Keratinocyte (primary cell): ENCODE data around the gene GTPBP1. TPM values are rescaled to one million over a fixed set of nuclear protein-coding genes. Genes with fewer than 3 reads are reported as not detected.

ENCODE experiments used
- DNase-seq: peaks from one replicate; pipeline ENCODE4 v3.0.0-alpha.2; 2011; ENCODE audit warnings: low read depth, missing footprints, low spot score
- FAIRE-seq: peaks from 2 replicates; lab custom pipeline; 2011; peaks lifted over from hg19 to GRCh38; lab: Jason Lieb, UNC
- H2AFZ ChIP-seq: 2 replicates; pipeline ENCODE4 v1.6.0; 2012; ENCODE audit warnings: low read length, control low read depth, inconsistent platforms; ENCODE audit not compliant: control insufficient read depth
- H3K27ac ChIP-seq: 2 replicates; pipeline ENCODE4 v1.5.1; 2011; ENCODE audit warnings: low read length; ENCODE audit not compliant: control insufficient read depth, insufficient read depth
- H3K27me3 ChIP-seq: 3 replicates; pipeline ENCODE4 v1.6.0; 2011; ENCODE audit warnings: low read length; ENCODE audit not compliant: control insufficient read depth, insufficient read depth; ENCODE audit errors: extremely low read depth
- H3K36me3 ChIP-seq, 2 experiments: 2 replicates in 1 of 2; 3 replicates in 1 of 2; pipeline ENCODE4 v1.5.1; 2011; ENCODE audit warnings: low read length in 2 of 2, mild to moderate bottlenecking in 1 of 2; ENCODE audit not compliant: control insufficient read depth in 2 of 2, insufficient read depth in 2 of 2; ENCODE audit errors: extremely low read depth in 1 of 2
- H3K4me1 ChIP-seq: 3 replicates; pipeline ENCODE4 v1.5.1; 2011; ENCODE audit warnings: low read length; ENCODE audit not compliant: control insufficient read depth, insufficient read depth; ENCODE audit errors: extremely low read depth
- H3K4me2 ChIP-seq: 3 replicates; pipeline ENCODE4 v1.6.0; 2011; ENCODE audit warnings: low read depth, low read length; ENCODE audit not compliant: control insufficient read depth, insufficient read depth; ENCODE audit errors: extremely low read depth
- H3K4me3 ChIP-seq, 3 experiments: fragments of 200-600 bp in 1 of 3; sonication (generic) in 1 of 3; 2 replicates in 2 of 3; 3 replicates in 1 of 3; pipeline ENCODE4 v1.5.1; 2011 to 2016; ENCODE audit warnings: low read length in 3 of 3, mild to moderate bottlenecking in 3 of 3, control low read depth in 2 of 3, inconsistent platforms in 1 of 3, low read depth in 1 of 3, mixed read lengths in 1 of 3, mixed run types in 1 of 3, moderate library complexity in 1 of 3; ENCODE audit not compliant: control insufficient read depth in 2 of 3, insufficient read depth in 2 of 3; ENCODE audit errors: extremely low read depth in 1 of 3
- H3K79me2 ChIP-seq: 2 replicates; pipeline ENCODE4 v1.6.0; 2012; ENCODE audit warnings: low read length; ENCODE audit not compliant: control insufficient read depth, insufficient read depth
- H3K9ac ChIP-seq: 3 replicates; pipeline ENCODE4 v1.6.0; 2011; ENCODE audit warnings: low read length; ENCODE audit not compliant: control insufficient read depth, insufficient read depth; ENCODE audit errors: extremely low read depth
- H3K9me1 ChIP-seq: 3 replicates; pipeline ENCODE4 v1.6.0; 2011; ENCODE audit warnings: low read length; ENCODE audit not compliant: control insufficient read depth, insufficient read depth; ENCODE audit errors: extremely low read depth
- H3K9me3 ChIP-seq: 2 replicates; pipeline ENCODE4 v1.5.1; 2012; ENCODE audit warnings: low read depth, low read length; ENCODE audit not compliant: control insufficient read depth
- H4K20me1 ChIP-seq: 3 replicates; pipeline ENCODE4 v1.6.0; 2011; ENCODE audit warnings: low read length; ENCODE audit not compliant: control insufficient read depth, insufficient read depth; ENCODE audit errors: extremely low read depth
- EZH2 ChIP-seq: IDR thresholded peaks from one replicate; pipeline ENCODE4 v1.6.1; 2012; ENCODE audit warnings: inconsistent platforms, mild to moderate bottlenecking, low read length, moderate library complexity
- dilution Hi-C: fragments of 300-500 bp; cut with MboI; formaldehyde crosslinking; loops from one replicate; pipeline ENCODE4 v1.7.0; 2020; ENCODE audit warnings: low sequenced_read_pairs; ENCODE audit not compliant: extremely low pct_ligation_motif_present
- polyA plus RNA-seq, 5 experiments: library from polyadenylated mRNA; depleted of rRNA in 3 of 5; stranded (reverse) in 3 of 5; stranded (forward) in 1 of 5; unstranded in 1 of 5; fragments of >200 nt; gene quantifications; 1 replicate in 1 of 5; 2 replicates in 3 of 5; 3 replicates in 1 of 5; pipeline versions ENCODE4 v1.2.1 to v1.2.3, GENCODE V29; 2011 to 2012; ENCODE audit warnings: missing spikeins in 2 of 5, low read depth in 1 of 5, low replicate concordance in 1 of 5
- TF ChIP-seq, protein P1 (sequence below), 3 experiments: IDR thresholded peaks in 1 of 3; conservative IDR thresholded peaks in 1 of 3; optimal IDR thresholded peaks in 1 of 3; 2 replicates in 2 of 3; 3 replicates in 1 of 3; pipeline versions ENCODE3 to v1.5.1; 2011; ENCODE audit warnings: low read length in 3 of 3, mild to moderate bottlenecking in 3 of 3, moderate library complexity in 2 of 3, control low read depth in 1 of 3, inconsistent platforms in 1 of 3; ENCODE audit not compliant: insufficient read depth in 2 of 3; ENCODE audit errors: extremely low read depth in 1 of 3

The GTPBP1 gene
- polyA plus RNA-seq, 1 donor (not counting 4 experiments of a cell fraction or from before 2014, with no cell fraction given): 16.3 TPM

DNA sequence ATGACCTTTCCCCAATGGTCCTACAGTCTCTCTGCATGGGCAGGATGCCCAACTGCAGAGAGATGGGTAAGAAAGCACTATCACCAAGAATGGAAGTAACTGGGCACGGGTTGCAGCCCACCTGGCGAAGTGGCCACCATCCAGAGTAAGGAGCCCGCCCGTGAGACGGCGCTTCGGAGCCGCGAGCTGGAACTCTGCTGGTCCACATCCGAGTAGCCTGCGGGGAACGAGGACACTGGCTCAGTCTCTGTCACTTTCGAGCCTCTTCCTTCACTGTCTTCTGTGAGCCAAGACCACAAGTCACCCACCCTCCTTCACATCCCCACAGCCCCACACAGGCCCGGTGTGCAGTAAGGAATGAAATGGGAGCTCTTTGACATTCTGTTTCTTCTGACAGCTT lies 44.4 kb downstream of the GTPBP1 start:
- Histone ChIP-seq H3K4me3 (no peak overlapping the region), H3K9ac (no peak overlapping the region), H3K27ac (no peak overlapping the region), H3K9me1 (no peaks in the 10 kb centered on the region), H4K20me1 (no peaks in the 10 kb centered on the region), H3K9me3 (no peaks in the 10 kb centered on the region), H3K4me2 (no peak overlapping the region), H3K79me2 (peaks cover 2% of the 10 kb centered on the region), H3K36me3 (peaks cover 25 to 30% of the 10 kb centered on the region in 2 experiments), H3K27me3 (no peaks in the 10 kb centered on the region), H2AFZ (no peak overlapping the region), H3K4me1 (peaks cover 40% of the 10 kb centered on the region)
- DNase-seq: no peak
- dilution Hi-C loops: no loop called here
- FAIRE-seq: no peak
- TF ChIP-seq, protein P1, sequence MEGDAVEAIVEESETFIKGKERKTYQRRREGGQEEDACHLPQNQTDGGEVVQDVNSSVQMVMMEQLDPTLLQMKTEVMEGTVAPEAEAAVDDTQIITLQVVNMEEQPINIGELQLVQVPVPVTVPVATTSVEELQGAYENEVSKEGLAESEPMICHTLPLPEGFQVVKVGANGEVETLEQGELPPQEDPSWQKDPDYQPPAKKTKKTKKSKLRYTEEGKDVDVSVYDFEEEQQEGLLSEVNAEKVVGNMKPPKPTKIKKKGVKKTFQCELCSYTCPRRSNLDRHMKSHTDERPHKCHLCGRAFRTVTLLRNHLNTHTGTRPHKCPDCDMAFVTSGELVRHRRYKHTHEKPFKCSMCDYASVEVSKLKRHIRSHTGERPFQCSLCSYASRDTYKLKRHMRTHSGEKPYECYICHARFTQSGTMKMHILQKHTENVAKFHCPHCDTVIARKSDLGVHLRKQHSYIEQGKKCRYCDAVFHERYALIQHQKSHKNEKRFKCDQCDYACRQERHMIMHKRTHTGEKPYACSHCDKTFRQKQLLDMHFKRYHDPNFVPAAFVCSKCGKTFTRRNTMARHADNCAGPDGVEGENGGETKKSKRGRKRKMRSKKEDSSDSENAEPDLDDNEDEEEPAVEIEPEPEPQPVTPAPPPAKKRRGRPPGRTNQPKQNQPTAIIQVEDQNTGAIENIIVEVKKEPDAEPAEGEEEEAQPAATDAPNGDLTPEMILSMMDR (optimal IDR thresholded peaks at IDR 0.05 in 1 of 3, IDR thresholded peaks at IDR 0.05 in 1 of 3, conservative IDR thresholded peaks at IDR 0.05 in 1 of 3; ENCODE audit: extremely low read depth in 1 of 3, insufficient read depth in 2 of 3, low read length in 3 of 3): no peak
- no peak for TF ChIP-seq EZH2

DNA sequence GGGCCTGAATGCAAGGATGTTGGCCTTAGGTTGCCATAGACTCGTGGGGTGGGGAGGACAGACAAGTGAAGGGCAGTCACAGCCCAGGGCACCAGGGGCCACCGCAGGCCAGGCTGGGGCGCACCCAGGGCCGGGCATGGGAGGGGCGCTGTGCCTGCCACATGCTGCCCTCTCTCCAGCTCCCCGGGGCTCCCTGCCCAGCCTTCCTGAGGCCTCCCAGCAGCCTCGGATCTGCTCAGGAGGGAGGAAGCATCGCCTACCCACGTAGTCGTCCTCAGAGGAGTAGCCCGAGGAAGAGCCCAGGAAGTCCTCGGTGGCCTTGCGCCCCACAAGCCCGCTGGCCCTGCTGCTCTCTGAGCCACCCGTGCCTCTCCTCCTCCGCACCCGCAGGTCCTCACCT lies 44.9 kb downstream of the GTPBP1 start:
- Histone ChIP-seq H3K27me3 (no peaks in the 10 kb centered on the region), H2AFZ (no peak overlapping the region), H3K9me1 (no peaks in the 10 kb centered on the region), H3K9me3 (no peaks in the 10 kb centered on the region), H3K79me2 (peaks cover 2% of the 10 kb centered on the region), H3K9ac (no peak overlapping the region), H3K27ac (no peak overlapping the region), H3K36me3 (peaks cover 25% of the 10 kb centered on the region in 2 experiments), H3K4me1 (peaks cover 43% of the 10 kb centered on the region), H4K20me1 (no peaks in the 10 kb centered on the region), H3K4me3 (no peak overlapping the region), H3K4me2 (no peak overlapping the region)
- no peak for FAIRE-seq
- no peak for TF ChIP-seq EZH2
- TF ChIP-seq, protein P1 (optimal IDR thresholded peaks at IDR 0.05 in 1 of 3, IDR thresholded peaks at IDR 0.05 in 1 of 3, conservative IDR thresholded peaks at IDR 0.05 in 1 of 3; ENCODE audit: extremely low read depth in 1 of 3, insufficient read depth in 2 of 3, low read length in 3 of 3): no peak
- DNase-seq: no peak
- dilution Hi-C loops: no loop called here
